Measurements from ENCODE around the gene UBE2H.

DNA sequence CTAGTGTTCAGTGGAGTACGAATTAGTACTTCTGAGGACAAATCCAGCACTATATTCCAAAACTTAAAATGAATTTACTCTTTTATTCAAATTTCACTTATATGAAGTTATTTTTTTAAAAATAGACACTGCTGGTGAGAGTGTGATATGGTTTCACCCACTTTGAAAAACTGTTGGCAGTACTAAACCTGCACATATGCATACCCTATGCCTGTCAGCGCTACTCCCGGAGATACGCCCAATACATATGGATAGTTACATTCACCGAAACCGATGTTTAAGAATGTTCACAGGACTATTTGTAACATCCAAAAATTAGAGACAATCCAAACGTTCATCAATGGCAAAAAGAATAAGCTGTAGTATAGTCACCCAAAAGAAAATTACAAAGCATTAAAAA lies 69.6 kb downstream of the UBE2H start:
- TF ChIP-seq, protein P1, sequence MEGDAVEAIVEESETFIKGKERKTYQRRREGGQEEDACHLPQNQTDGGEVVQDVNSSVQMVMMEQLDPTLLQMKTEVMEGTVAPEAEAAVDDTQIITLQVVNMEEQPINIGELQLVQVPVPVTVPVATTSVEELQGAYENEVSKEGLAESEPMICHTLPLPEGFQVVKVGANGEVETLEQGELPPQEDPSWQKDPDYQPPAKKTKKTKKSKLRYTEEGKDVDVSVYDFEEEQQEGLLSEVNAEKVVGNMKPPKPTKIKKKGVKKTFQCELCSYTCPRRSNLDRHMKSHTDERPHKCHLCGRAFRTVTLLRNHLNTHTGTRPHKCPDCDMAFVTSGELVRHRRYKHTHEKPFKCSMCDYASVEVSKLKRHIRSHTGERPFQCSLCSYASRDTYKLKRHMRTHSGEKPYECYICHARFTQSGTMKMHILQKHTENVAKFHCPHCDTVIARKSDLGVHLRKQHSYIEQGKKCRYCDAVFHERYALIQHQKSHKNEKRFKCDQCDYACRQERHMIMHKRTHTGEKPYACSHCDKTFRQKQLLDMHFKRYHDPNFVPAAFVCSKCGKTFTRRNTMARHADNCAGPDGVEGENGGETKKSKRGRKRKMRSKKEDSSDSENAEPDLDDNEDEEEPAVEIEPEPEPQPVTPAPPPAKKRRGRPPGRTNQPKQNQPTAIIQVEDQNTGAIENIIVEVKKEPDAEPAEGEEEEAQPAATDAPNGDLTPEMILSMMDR (IDR thresholded peaks at IDR 0.05), result no peak
- no peak for TF ChIP-seq POLR2A (IDR thresholded peaks at IDR 0.05)

Data from body of pancreas (tissue), 4 donors.